GM13976 (cell line): ENCODE measurements around the gene ZNF521.

Source experiments
- DNase-seq: peaks from one replicate; pipeline ENCODE4 v3.0.0; 2012; ENCODE audit warnings: low spot score
- in situ Hi-C: fragments of 300-500 bp; cut with MboI; formaldehyde crosslinking; loops from one replicate; pipeline ENCODE4 v1.12.0; 2022; ENCODE audit warnings: low sequenced_read_pairs, mixed read lengths, inconsistent platforms; ENCODE audit not compliant: unreplicated experiment
- TF ChIP-seq, protein P1 (sequence below): IDR thresholded peaks from 2 replicates; pipeline ENCODE4 v1.5.1; 2012; ENCODE audit warnings: borderline replicate concordance, mild to moderate bottlenecking; ENCODE audit not compliant: insufficient read depth; ENCODE audit errors: extremely low read depth, missing control alignments, control extremely low read depth

Gene ZNF521

DNA sequence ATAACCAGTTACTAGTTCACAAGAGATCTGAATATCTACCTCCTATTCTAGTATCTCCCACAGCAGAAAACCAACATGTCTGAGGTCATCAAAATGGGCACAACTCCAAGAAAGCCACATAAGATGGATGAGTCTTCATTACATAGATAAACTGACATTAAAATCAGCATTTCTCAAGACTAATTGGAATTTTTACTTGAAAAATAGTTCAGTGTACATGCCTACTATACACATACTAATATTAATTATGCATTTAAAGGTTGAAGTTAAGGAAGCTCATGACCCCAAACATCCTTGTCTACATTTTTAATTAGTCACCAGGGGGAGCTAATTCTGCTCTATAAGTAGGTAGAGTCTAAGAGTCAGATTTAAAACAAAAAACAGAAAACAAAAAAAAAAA lies 41.9 kb downstream of the ZNF521 start:
- DNase-seq = no peak
- in situ Hi-C loops = no loop called here
- TF ChIP-seq, protein P1, sequence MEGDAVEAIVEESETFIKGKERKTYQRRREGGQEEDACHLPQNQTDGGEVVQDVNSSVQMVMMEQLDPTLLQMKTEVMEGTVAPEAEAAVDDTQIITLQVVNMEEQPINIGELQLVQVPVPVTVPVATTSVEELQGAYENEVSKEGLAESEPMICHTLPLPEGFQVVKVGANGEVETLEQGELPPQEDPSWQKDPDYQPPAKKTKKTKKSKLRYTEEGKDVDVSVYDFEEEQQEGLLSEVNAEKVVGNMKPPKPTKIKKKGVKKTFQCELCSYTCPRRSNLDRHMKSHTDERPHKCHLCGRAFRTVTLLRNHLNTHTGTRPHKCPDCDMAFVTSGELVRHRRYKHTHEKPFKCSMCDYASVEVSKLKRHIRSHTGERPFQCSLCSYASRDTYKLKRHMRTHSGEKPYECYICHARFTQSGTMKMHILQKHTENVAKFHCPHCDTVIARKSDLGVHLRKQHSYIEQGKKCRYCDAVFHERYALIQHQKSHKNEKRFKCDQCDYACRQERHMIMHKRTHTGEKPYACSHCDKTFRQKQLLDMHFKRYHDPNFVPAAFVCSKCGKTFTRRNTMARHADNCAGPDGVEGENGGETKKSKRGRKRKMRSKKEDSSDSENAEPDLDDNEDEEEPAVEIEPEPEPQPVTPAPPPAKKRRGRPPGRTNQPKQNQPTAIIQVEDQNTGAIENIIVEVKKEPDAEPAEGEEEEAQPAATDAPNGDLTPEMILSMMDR = no peak

DNA sequence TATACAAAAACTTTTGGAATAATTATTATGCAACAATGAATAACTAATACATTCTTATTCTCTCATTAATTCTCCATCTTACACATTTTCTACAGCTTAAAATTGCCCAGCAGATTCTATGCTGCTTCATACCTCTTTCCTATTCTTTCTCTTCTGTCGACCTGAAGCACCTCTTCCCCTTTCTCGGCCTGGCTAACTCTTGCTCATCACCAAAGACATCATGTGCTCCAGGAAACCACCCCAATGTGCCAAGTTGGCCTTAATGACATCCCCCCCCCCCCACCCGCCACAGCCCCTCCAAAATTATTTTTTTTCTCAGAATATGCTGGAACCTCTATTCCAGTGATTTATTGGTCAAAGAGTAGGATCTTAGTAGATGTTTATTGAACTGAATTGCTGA lies 43.6 kb downstream of the ZNF521 start:
- no peak for DNase-seq
- in situ Hi-C loops = no loop called here
- TF ChIP-seq, protein P1 = no peak

DNA sequence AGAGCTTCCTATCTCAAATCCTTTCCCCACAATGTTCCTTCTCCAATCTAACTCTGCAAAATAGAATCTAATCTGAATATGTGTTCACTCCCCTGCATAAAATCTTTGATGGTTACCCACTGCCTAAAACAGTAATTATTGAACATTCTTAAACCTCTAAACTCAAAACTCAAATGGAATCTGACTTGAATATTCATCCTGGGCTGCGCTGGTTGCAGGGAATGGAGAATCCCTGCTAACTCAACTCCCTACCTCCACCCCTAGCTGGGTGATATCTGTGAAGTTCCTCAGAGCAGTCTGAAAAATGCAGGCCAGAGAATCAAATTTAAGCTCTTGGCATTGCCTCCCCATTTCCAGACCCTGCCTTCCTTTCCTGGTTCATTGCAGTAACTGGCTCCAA lies 44.8 kb downstream of the ZNF521 start:
- DNase-seq = no peak
- TF ChIP-seq, protein P1 = no peak
- in situ Hi-C loops = no loop called here

GRCh38 chr18:25306671-25307070 lies 45.3 kb downstream of the ZNF521 start:
- TF ChIP-seq, protein P1 = no peak
- DNase-seq = no peak
- in situ Hi-C loops = no loop called here

DNA sequence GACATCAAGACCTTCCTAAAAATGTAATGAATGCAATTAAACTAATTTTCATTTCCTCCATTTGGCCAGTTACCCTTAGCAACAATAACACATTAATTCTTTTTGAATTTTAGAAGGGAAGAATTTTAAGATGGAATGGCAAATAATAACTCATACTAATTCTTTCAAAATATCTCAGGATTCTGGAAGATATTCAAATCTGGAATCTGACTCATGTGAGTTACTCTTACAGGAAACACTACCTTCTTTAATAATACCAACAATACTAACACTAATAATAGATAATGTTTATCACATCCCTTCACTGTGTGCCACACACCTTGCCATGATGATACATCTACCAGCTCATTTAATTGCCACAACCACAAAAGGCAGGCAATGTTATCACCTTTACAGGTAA lies 46.4 kb downstream of the ZNF521 start:
- TF ChIP-seq, protein P1 = no peak
- in situ Hi-C loops = no loop called here
- DNase-seq = no peak

- TF ChIP-seq, protein P1 = no peak
Measured at GRCh38 chr18:25300492-25300891, 51.5 kb downstream of the ZNF521 start.

More at GRCh38 chr18:25300492-25300891, 51.5 kb downstream of the ZNF521 start:
- in situ Hi-C loops = no loop called here
- DNase-seq = no peak
